NCI-H146 treated with DMSO at 0.1 percent for 48 hours (cell line): ENCODE data around the gene FAM13C.

Experiments
- DNase-seq: peaks from one replicate; lab custom pipeline; 2025; ENCODE audit not compliant: unreplicated experiment; lab: John Stamatoyannopoulos, UW

FAM13C gene

GRCh38 chr10:59320355-59320754, 42.0 kb downstream of the FAM13C start:
- DNase-seq, result no peak

GRCh38 chr10:59319854-59320253, 42.5 kb downstream of the FAM13C start:
- no peak for DNase-seq

- no peak for DNase-seq
These were observed 45.3 kb downstream of the FAM13C start for GRCh38 chr10:59317066-59317465.

GRCh38 chr10:59315465-59315864, 46.9 kb downstream of the FAM13C start:
- no peak for DNase-seq

- DNase-seq, result no peak
These were observed 48.1 kb downstream of the FAM13C start for GRCh38 chr10:59314268-59314667.

- DNase-seq, result no peak
These were observed 50.1 kb downstream of the FAM13C start for GRCh38 chr10:59312247-59312646.

- no peak for DNase-seq
These were observed 51.3 kb downstream of the FAM13C start for GRCh38 chr10:59311025-59311424.

GRCh38 chr10:59310324-59310914, 51.9 kb downstream of the FAM13C start:
- DNase-seq, result no peak

GRCh38 chr10:59304521-59305097, 57.7 kb downstream of the FAM13C start:
- DNase-seq, result no peak

- DNase-seq, result no peak
These were observed 59.3 kb downstream of the FAM13C start for GRCh38 chr10:59303018-59303417.

- DNase-seq, result no peak
These were observed 60.0 kb downstream of the FAM13C start for GRCh38 chr10:59302381-59302780.

GRCh38 chr10:59301067-59301754, 61.1 kb downstream of the FAM13C start:
- DNase-seq, result no peak

- DNase-seq, result no peak
These were observed 62.0 kb downstream of the FAM13C start for GRCh38 chr10:59300386-59300785.

- DNase-seq, result no peak
These were observed 62.4 kb downstream of the FAM13C start for GRCh38 chr10:59299933-59300332.

- DNase-seq, result no peak
These were observed 71.9 kb downstream of the FAM13C start for GRCh38 chr10:59290448-59290847.

GRCh38 chr10:59289853-59290252, 72.5 kb downstream of the FAM13C start:
- DNase-seq, result no peak

- DNase-seq, result no peak
These were observed 74.6 kb downstream of the FAM13C start for GRCh38 chr10:59287587-59288255.

- no peak for DNase-seq
These were observed 76.5 kb downstream of the FAM13C start for GRCh38 chr10:59285848-59286247.

- no peak for DNase-seq
These were observed 77.3 kb downstream of the FAM13C start for GRCh38 chr10:59285073-59285472.

- DNase-seq, result no peak
These were observed 78.0 kb downstream of the FAM13C start for GRCh38 chr10:59284118-59284975.

- DNase-seq, result no peak
These were observed 78.8 kb downstream of the FAM13C start for GRCh38 chr10:59283456-59284091.
